T-cell (primary cell): ENCODE data around the gene DCBLD1. TPM values are rescaled to one million over a fixed set of nuclear protein-coding genes. Genes with fewer than 3 reads are reported as not detected.

Source experiments
- ATAC-seq, 4 experiments: fragments of 200-7000 bp in 3 of 4; fragments of 150-1000 bp in 1 of 4; cut with Tn5 transposase; replicated peaks in 1 of 4; 1 replicate in 3 of 4; 2 replicates in 1 of 4; pipeline ENCODE4 v1.10.0; 2021; ENCODE audit warnings: moderate library complexity in 3 of 4, mild to moderate bottlenecking in 2 of 4, moderate number of reproducible peaks in 1 of 4
- CTCF ChIA-PET, 2 donors: fragments of 300-600 bp; sonication (Branson Sonifier 250); formaldehyde crosslinking; loops; one replicate each; lab custom pipeline; 2022; ENCODE audit warnings: antibody characterized with exemption in 2 of 2; lab: Charles Lee
- POLR2A ChIA-PET, 2 donors: fragments of 300-600 bp; sonication (Branson Sonifier 250); formaldehyde crosslinking; loops; one replicate each; lab custom pipeline; 2022; ENCODE audit warnings: antibody characterized with exemption in 2 of 2; lab: Charles Lee
- DNase-seq, 35 experiments: peaks; one replicate each; pipeline versions ENCODE4 v3.0.0 to v3.0.0-alpha.2; 2013 to 2023
- H3K27ac ChIP-seq: one replicate; pipeline ENCODE4 v1.5.1; 2013; ENCODE audit warnings: low read length
- H3K27me3 ChIP-seq, 2 experiments: replicated peaks in 1 of 2; 1 replicate in 1 of 2; 2 replicates in 1 of 2; pipeline versions ENCODE4 v1.6.1 to v1.7.0; 2013; ENCODE audit warnings: low read length in 1 of 2, mixed read lengths in 1 of 2; ENCODE audit not compliant: control insufficient read depth in 2 of 2, insufficient read depth in 2 of 2; ENCODE audit errors: extremely low read depth in 1 of 2
- H3K36me3 ChIP-seq, 2 donors: 1 replicate in 1 of 2; 2 replicates in 1 of 2; pipeline versions ENCODE4 v1.6.1 to v1.7.0; 2013; ENCODE audit warnings: low read length in 1 of 2; ENCODE audit not compliant: control insufficient read depth in 2 of 2, insufficient read depth in 1 of 2; ENCODE audit errors: extremely low read depth in 1 of 2
- H3K4me1 ChIP-seq, 2 experiments: 1 replicate in 1 of 2; 2 replicates in 1 of 2; pipeline versions ENCODE4 v1.6.1 to v1.7.0; 2013; ENCODE audit warnings: low read length in 2 of 2, mixed read lengths in 1 of 2; ENCODE audit not compliant: insufficient read depth in 2 of 2, control insufficient read depth in 1 of 2; ENCODE audit errors: extremely low read depth in 1 of 2
- H3K4me3 ChIP-seq, 2 donors: 1 replicate in 1 of 2; 2 replicates in 1 of 2; pipeline versions ENCODE4 v1.5.1 to v1.7.0; 2013; ENCODE audit warnings: mild to moderate bottlenecking in 2 of 2, low read length in 1 of 2, moderate library complexity in 1 of 2; ENCODE audit not compliant: control insufficient read depth in 1 of 2; ENCODE audit errors: extremely low read depth in 1 of 2
- H3K9me3 ChIP-seq: 2 replicates; pipeline ENCODE4 v1.7.0; 2013
- H3K27ac Mint-ChIP-seq, 2 donors: one replicate each; pipeline ENCODE4 v1.8.0; 2020 to 2021; ENCODE audit warnings: mild to moderate bottlenecking in 2 of 2, mixed read lengths in 2 of 2
- H3K27me3 Mint-ChIP-seq, 2 donors: one replicate each; pipeline ENCODE4 v1.8.0; 2021 to 2022; ENCODE audit warnings: mixed read lengths in 2 of 2
- H3K36me3 Mint-ChIP-seq: one replicate; pipeline ENCODE4 v1.8.0; 2021; ENCODE audit warnings: mixed read lengths
- H3K4me1 Mint-ChIP-seq, 3 donors: one replicate each; pipeline ENCODE4 v1.8.0; 2020 to 2022; ENCODE audit warnings: mixed read lengths in 3 of 3, mild to moderate bottlenecking in 1 of 3
- H3K4me3 Mint-ChIP-seq, 3 donors: one replicate each; pipeline ENCODE4 v1.8.0; 2020 to 2022; ENCODE audit warnings: mild to moderate bottlenecking in 3 of 3, mixed read lengths in 3 of 3, moderate library complexity in 3 of 3
- H3K9me3 Mint-ChIP-seq, 3 donors: one replicate each; pipeline ENCODE4 v1.8.0; 2020 to 2022; ENCODE audit warnings: mixed read lengths in 3 of 3
- WGBS: methylation state at CpG from one replicate; pipeline ENCODE4 v1.1.5; 2013; ENCODE audit warnings: missing lambda C conversion rate; ENCODE audit not compliant: insufficient coverage; 5-methylcytosine and 5-hydroxymethylcytosine counted together
- total RNA-seq, 35 experiments: library from RNA in 6 of 35; stranded (reverse) in 6 of 35; fragments of 120-200 nt in 1 of 35; gene quantifications; one replicate each; pipeline versions ENCODE4 v1.2.1 to v1.2.4 and lab custom pipeline; 2013 to 2026

Gene DCBLD1
- total RNA-seq, 5 donors from 2014 or later (not counting 1 experiment from before 2014, with no cell fraction given) = 2.2 to 7.3 (median 4.2) TPM

- Histone ChIP-seq H3K4me3 (no peak overlapping the region), H3K36me3 (peaks cover 0 to 2% of the 10 kb centered on the region in 2 donors), H3K4me1 (peaks cover 4 to 6% of the 10 kb centered on the region in 2 experiments), H3K27ac (no peak overlapping the region), H3K27me3 (no peaks in the 10 kb centered on the region), H3K9me3 (no peaks in the 10 kb centered on the region)
- ATAC-seq (no peak), DNase-seq (no peak)
- CTCF ChIA-PET = interaction anchor here (0.6 to 5.9 kb wide), 16 partner anchors 9 to 1436 kb away, joined by 3 to 60 read pairs (median 4); no protein-coding TSS in a partner anchor
- no peak overlapping the region for H3K27ac Mint-ChIP-seq
- H3K4me3 Mint-ChIP-seq = no peak overlapping the region
- POLR2A ChIA-PET = interaction anchor here in 1 of 2 donors (0.6 kb wide), 1 partner anchor 121 kb away, joined by 4 read pairs; no protein-coding TSS in a partner anchor
- no peaks in the 10 kb centered on the region for H3K9me3 Mint-ChIP-seq
- no CpG with 5 or more reads among the region's 3 CpGs for WGBS
- no peaks in the 10 kb centered on the region for H3K36me3 Mint-ChIP-seq
- no peaks in the 10 kb centered on the region for H3K27me3 Mint-ChIP-seq
- H3K4me1 Mint-ChIP-seq = peaks cover 8 to 11% (median 8%) of the 10 kb centered on the region in 3 donors
These were observed 72.9 kb downstream of the DCBLD1 start for GRCh38 chr6:117555262-117555849.

- ATAC-seq = peak in 2 of 4 experiments; percentile 32
- H3K27me3 ChIP-seq = no peaks in the 10 kb centered on the region
These were observed 73.5 kb downstream of the DCBLD1 start for GRCh38 chr6:117555882-117556498.

GRCh38 chr6:117557951-117558350 is 75.5 kb downstream of the DCBLD1 start:
- POLR2A ChIA-PET = no interaction called here
- H3K36me3 ChIP-seq = peaks cover 0 to 11% of the 10 kb centered on the region in 2 donors
- no peaks in the 10 kb centered on the region for H3K27me3 ChIP-seq
- H3K27ac ChIP-seq = no peak overlapping the region
- H3K4me3 Mint-ChIP-seq = no peak overlapping the region
- DNase-seq = no peak
- no peaks in the 10 kb centered on the region for H3K4me1 ChIP-seq
- no peaks in the 10 kb centered on the region for H3K9me3 Mint-ChIP-seq
- 100% methylated on average over 1 of the region's 3 CpGs for WGBS
- H3K27me3 Mint-ChIP-seq = no peaks in the 10 kb centered on the region
- no peaks in the 10 kb centered on the region for H3K9me3 ChIP-seq
- no peak overlapping the region for H3K27ac Mint-ChIP-seq
- CTCF ChIA-PET = interaction anchor here (0.6 to 5.9 kb wide), 7 partner anchors 9 to 208 kb away, joined by 3 to 60 read pairs (median 3); no protein-coding TSS in a partner anchor
- H3K36me3 Mint-ChIP-seq = peaks cover 9% of the 10 kb centered on the region
- H3K4me1 Mint-ChIP-seq = peaks cover 0 to 3% (median 0%) of the 10 kb centered on the region in 3 donors
- no peak for ATAC-seq
- no peak overlapping the region for H3K4me3 ChIP-seq

More at GRCh38 chr6:117555882-117556498, 73.5 kb downstream of the DCBLD1 start:
- no peak overlapping the region for H3K27ac ChIP-seq
- peaks cover 0 to 5% of the 10 kb centered on the region in 2 donors for H3K36me3 ChIP-seq
- Mint-ChIP-seq H3K4me1 (peaks cover 2 to 5% (median 2%) of the 10 kb centered on the region in 3 donors), H3K9me3 (no peaks in the 10 kb centered on the region), H3K36me3 (no peaks in the 10 kb centered on the region), H3K27ac (no peak overlapping the region), H3K27me3 (no peaks in the 10 kb centered on the region), H3K4me3 (no peak overlapping the region)
- ChIA-PET CTCF (interaction anchor here (0.9 to 5.9 kb wide), 13 partner anchors 9 to 210 kb away, joined by 3 to 60 read pairs (median 4); partner anchors contain the start of gene DCBLD1 (in 1 of the 2)), POLR2A (interaction anchor here in 1 of 2 donors (0.6 kb wide), 1 partner anchor 120 kb away, joined by 4 read pairs; no protein-coding TSS in a partner anchor)
- WGBS = no CpG with 5 or more reads among the region's 5 CpGs
- no peaks in the 10 kb centered on the region for H3K9me3 ChIP-seq
- H3K4me3 ChIP-seq = no peak overlapping the region
- H3K4me1 ChIP-seq = no peaks in the 10 kb centered on the region
- peak in 28 of 35 experiments; percentile 8 to 76 (median 47) for DNase-seq

- no peak overlapping the region for H3K4me3 ChIP-seq
- H3K36me3 ChIP-seq = peaks cover 0 to 19% of the 10 kb centered on the region in 2 donors
- H3K27ac Mint-ChIP-seq = no peak overlapping the region
- CTCF ChIA-PET = interaction anchor here (0.6 to 5.9 kb wide), 5 partner anchors 11 to 110 kb away, joined by 3 to 60 read pairs (median 3); no protein-coding TSS in a partner anchor
- POLR2A ChIA-PET = interaction anchor here in 1 of 2 donors (0.6 kb wide), 2 partner anchors 25 to 131 kb away, joined by 3 to 10 read pairs; no protein-coding TSS in a partner anchor
- no peak overlapping the region for H3K4me3 Mint-ChIP-seq
- no peaks in the 10 kb centered on the region for H3K27me3 ChIP-seq
- peaks cover 0 to 3% (median 0%) of the 10 kb centered on the region in 3 donors for H3K4me1 Mint-ChIP-seq
- ATAC-seq (peak in 1 of 4 experiments; percentile 15), DNase-seq (no peak)
- no peaks in the 10 kb centered on the region for H3K9me3 ChIP-seq
- no peaks in the 10 kb centered on the region for H3K4me1 ChIP-seq
- H3K27ac ChIP-seq = no peak overlapping the region
- H3K27me3 Mint-ChIP-seq = no peaks in the 10 kb centered on the region
- no peaks in the 10 kb centered on the region for H3K9me3 Mint-ChIP-seq
- H3K36me3 Mint-ChIP-seq = peaks cover 11% of the 10 kb centered on the region
- WGBS = 92% methylated on average over 3 of the region's 4 CpGs
These were observed 76.3 kb downstream of the DCBLD1 start for GRCh38 chr6:117558818-117559217.

- peaks cover 11% of the 10 kb centered on the region for H3K36me3 Mint-ChIP-seq
- ATAC-seq = no peak
- H3K27me3 ChIP-seq = no peaks in the 10 kb centered on the region
- no peak for DNase-seq
- no peaks in the 10 kb centered on the region for H3K9me3 Mint-ChIP-seq
- ChIA-PET POLR2A (interaction anchor here in 1 of 2 donors (0.6 kb wide), 1 partner anchor 24 kb away, joined by 3 read pairs; no protein-coding TSS in a partner anchor), CTCF (interaction anchor here (0.5 to 5.9 kb wide), 6 partner anchors 12 to 110 kb away, joined by 3 to 60 read pairs (median 4); no protein-coding TSS in a partner anchor)
- no peak overlapping the region for H3K4me3 Mint-ChIP-seq
- H3K27me3 Mint-ChIP-seq = no peaks in the 10 kb centered on the region
- no peaks in the 10 kb centered on the region for H3K4me1 ChIP-seq
- no peaks in the 10 kb centered on the region for H3K9me3 ChIP-seq
- H3K4me3 ChIP-seq = no peak overlapping the region
- H3K4me1 Mint-ChIP-seq = peaks cover 0 to 3% (median 0%) of the 10 kb centered on the region in 3 donors
- peaks cover 0 to 22% of the 10 kb centered on the region in 2 donors for H3K36me3 ChIP-seq
- peak overlapping the region in 1 of 2 donors; percentile 6 for H3K27ac Mint-ChIP-seq
- no peak overlapping the region for H3K27ac ChIP-seq
- 83% methylated on average over 2 of the region's 4 CpGs for WGBS
These were observed 76.8 kb downstream of the DCBLD1 start for GRCh38 chr6:117559299-117559698.

GRCh38 chr6:117561128-117561527 is 78.7 kb downstream of the DCBLD1 start:
- Histone ChIP-seq H3K4me3 (no peak overlapping the region), H3K36me3 (peaks cover 0 to 31% of the 10 kb centered on the region in 2 donors), H3K27ac (no peak overlapping the region), H3K4me1 (no peaks in the 10 kb centered on the region), H3K9me3 (no peaks in the 10 kb centered on the region), H3K27me3 (no peaks in the 10 kb centered on the region)
- ATAC-seq (no peak), DNase-seq (no peak)
- ChIA-PET CTCF (interaction anchor here (0.9 to 2.0 kb wide), 2 partner anchors 10 to 26 kb away, joined by 3 to 4 read pairs; no protein-coding TSS in a partner anchor), POLR2A (interaction anchor here in 1 of 2 donors (0.6 kb wide), 1 partner anchor 25 kb away, joined by 10 read pairs; no protein-coding TSS in a partner anchor)
- H3K4me1 Mint-ChIP-seq = no peaks in the 10 kb centered on the region
- H3K27ac Mint-ChIP-seq = no peak overlapping the region
- H3K27me3 Mint-ChIP-seq = no peaks in the 10 kb centered on the region
- H3K9me3 Mint-ChIP-seq = no peaks in the 10 kb centered on the region
- H3K4me3 Mint-ChIP-seq = no peak overlapping the region
- WGBS = 95% methylated on average over 2 of the region's 3 CpGs
- H3K36me3 Mint-ChIP-seq = peaks cover 11% of the 10 kb centered on the region
